ENCODE results near the gene EID2B. TPM values are rescaled to one million over a fixed set of nuclear protein-coding genes. Genes with fewer than 3 reads are reported as not detected.

EID2B gene
- total and polyA plus RNA-seq, 2 donors, result 5.3 to 6.9 TPM

- H3K27ac ChIP-seq (ENCODE audit: low read depth), result no peak overlapping the region
- 57% methylated on average over 5 of the region's 5 CpGs for WGBS
- H3K36me3 ChIP-seq (ENCODE audit: insufficient read depth), result no peaks in the 10 kb centered on the region
- H3K4me1 ChIP-seq (ENCODE audit: insufficient read depth), result peaks cover 2% of the 10 kb centered on the region
- H3K4me3 ChIP-seq (ENCODE audit: low read depth, low read length), result no peak overlapping the region
- DNase-seq (ENCODE audit: extremely low spot score), result no peak
Observed at GRCh38 chr19:39518458-39518857, 14.2 kb downstream of the EID2B start.

- DNase-seq (ENCODE audit: extremely low spot score), result no peak
- no peaks in the 10 kb centered on the region for H3K36me3 ChIP-seq (ENCODE audit: insufficient read depth)
- no peak overlapping the region for H3K4me3 ChIP-seq (ENCODE audit: low read depth, low read length)
- peaks cover 2% of the 10 kb centered on the region for H3K4me1 ChIP-seq (ENCODE audit: insufficient read depth)
- no peak overlapping the region for H3K27ac ChIP-seq (ENCODE audit: low read depth)
- WGBS, result 60% methylated on average over 3 of the region's 3 CpGs
Observed at GRCh38 chr19:39517432-39517831, 15.2 kb downstream of the EID2B start.

- Histone ChIP-seq H3K36me3 (ENCODE audit: insufficient read depth) (no peaks in the 10 kb centered on the region), H3K27ac (ENCODE audit: low read depth) (no peak overlapping the region), H3K4me1 (ENCODE audit: insufficient read depth) (peaks cover 2% of the 10 kb centered on the region), H3K4me3 (ENCODE audit: low read depth, low read length) (no peak overlapping the region)
- no peak for DNase-seq (ENCODE audit: extremely low spot score)
- 42% methylated on average over 6 of the region's 6 CpGs for WGBS
Observed at GRCh38 chr19:39516270-39516669, 16.4 kb downstream of the EID2B start.

DNA sequence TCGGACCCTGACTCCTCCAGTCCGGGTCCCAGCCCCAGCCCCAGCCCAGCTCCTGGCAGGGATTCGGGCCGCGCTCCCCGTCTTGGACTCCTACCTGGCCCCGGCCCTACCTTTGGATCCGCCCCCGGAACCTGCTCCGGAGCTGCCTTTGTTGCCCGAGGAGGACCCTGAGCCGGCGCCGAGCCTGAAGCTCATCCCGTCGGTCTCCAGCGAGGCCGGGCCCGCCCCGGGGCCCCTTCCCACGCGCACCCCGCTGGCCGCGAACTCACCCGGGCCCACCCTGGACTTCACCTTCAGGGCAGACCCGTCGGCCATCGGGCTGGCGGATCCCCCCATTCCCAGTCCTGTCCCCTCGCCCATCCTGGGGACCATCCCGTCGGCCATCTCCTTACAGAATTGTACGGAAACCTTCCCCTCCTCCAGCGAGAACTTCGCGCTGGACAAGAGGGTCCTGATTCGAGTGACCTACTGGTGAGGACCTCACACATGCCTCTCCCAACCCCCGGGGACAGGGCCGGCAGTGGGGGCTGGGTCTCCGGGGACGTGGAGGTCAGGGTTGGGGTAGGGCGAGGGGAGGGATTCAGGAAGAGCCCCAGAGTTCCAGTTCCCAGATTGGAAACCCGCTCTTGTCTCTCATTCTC, 17.0 kb downstream of the EID2B start:
- H3K36me3 ChIP-seq (ENCODE audit: insufficient read depth), result no peaks in the 10 kb centered on the region
- peaks cover 2% of the 10 kb centered on the region for H3K4me1 ChIP-seq (ENCODE audit: insufficient read depth)
- peak overlapping the region; percentile 12 for H3K4me3 ChIP-seq (ENCODE audit: low read depth, low read length)
- no peak for DNase-seq (ENCODE audit: extremely low spot score)
- 1% methylated on average over 44 of the region's 44 CpGs for WGBS
- no peak overlapping the region for H3K27ac ChIP-seq (ENCODE audit: low read depth)

GRCh38 chr19:39514840-39515550, 17.7 kb downstream of the EID2B start, which contains the start of gene SELENOV:
Gene SELENOV (plus strand): TSS chr19:39515139. CDS start chr19:39515213, 74 bp downstream.
- Histone ChIP-seq H3K4me1 (ENCODE audit: insufficient read depth) (peaks cover 2% of the 10 kb centered on the region), H3K36me3 (ENCODE audit: insufficient read depth) (no peaks in the 10 kb centered on the region), H3K27ac (ENCODE audit: low read depth) (no peak within 1 kb of the TSS), H3K4me3 (ENCODE audit: low read depth, low read length) (peak within 1 kb of the TSS; percentile 12)
- under 1% methylated on average over 56 of the region's 56 CpGs for WGBS
- no peak for DNase-seq (ENCODE audit: extremely low spot score)

DNA sequence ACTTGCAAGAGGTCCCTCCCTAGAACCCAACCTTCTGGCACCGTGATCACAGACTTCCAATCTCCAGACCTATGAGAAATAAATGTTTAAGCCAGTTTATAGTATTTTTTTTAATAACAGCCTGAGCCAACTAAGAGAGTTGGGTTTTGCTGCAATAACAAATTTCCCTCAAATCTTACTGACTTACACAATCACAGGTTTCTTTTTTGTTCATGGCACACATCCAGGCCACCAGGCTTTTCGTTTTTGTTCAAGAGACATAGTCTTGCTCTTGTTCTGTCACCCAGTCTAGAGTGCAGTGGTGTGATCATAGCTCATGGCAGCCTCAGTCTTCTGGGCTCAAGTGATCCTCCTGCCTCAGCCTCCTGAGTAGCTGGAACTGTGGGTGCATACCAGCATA, 19.7 kb downstream of the EID2B start:
- Histone ChIP-seq H3K36me3 (ENCODE audit: insufficient read depth) (no peaks in the 10 kb centered on the region), H3K4me3 (ENCODE audit: low read depth, low read length) (no peak overlapping the region), H3K4me1 (ENCODE audit: insufficient read depth) (peaks cover 2% of the 10 kb centered on the region), H3K27ac (ENCODE audit: low read depth) (no peak overlapping the region)
- WGBS, result 57% methylated on average over 2 of the region's 2 CpGs
- no peak for DNase-seq (ENCODE audit: extremely low spot score)

- Histone ChIP-seq H3K36me3 (ENCODE audit: insufficient read depth) (no peaks in the 10 kb centered on the region), H3K27ac (ENCODE audit: low read depth) (no peak overlapping the region), H3K4me1 (ENCODE audit: insufficient read depth) (no peaks in the 10 kb centered on the region), H3K4me3 (ENCODE audit: low read depth, low read length) (no peak overlapping the region)
- DNase-seq (ENCODE audit: extremely low spot score), result no peak
- 59% methylated on average over 2 of the region's 2 CpGs for WGBS
Observed at GRCh38 chr19:39509233-39509632, 23.4 kb downstream of the EID2B start.

DNA sequence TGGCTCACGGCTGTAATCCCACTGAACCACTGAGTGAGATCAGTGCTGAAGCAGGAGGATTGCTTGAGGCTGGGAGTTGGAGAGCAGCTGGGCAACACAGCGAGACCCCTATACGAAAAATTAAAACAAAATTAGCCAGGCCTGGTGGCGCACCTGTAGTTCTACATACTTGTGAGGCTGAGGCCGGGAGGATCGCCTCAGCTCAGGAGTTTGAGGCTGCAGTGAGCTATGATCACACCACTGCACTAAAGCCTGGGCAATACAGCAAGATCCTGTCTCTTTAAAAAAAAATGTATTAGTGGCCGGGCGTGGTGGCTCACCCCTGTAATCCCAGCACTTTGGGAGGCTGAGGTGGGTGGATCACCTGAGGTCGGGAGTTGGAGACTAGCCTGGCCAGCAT, 24.0 kb downstream of the EID2B start:
- H3K36me3 ChIP-seq (ENCODE audit: insufficient read depth), result no peaks in the 10 kb centered on the region
- DNase-seq (ENCODE audit: extremely low spot score), result no peak
- H3K4me3 ChIP-seq (ENCODE audit: low read depth, low read length), result no peak overlapping the region
- no peaks in the 10 kb centered on the region for H3K4me1 ChIP-seq (ENCODE audit: insufficient read depth)
- WGBS, result 89% methylated on average over 9 of the region's 9 CpGs
- H3K27ac ChIP-seq (ENCODE audit: low read depth), result no peak overlapping the region

DNA sequence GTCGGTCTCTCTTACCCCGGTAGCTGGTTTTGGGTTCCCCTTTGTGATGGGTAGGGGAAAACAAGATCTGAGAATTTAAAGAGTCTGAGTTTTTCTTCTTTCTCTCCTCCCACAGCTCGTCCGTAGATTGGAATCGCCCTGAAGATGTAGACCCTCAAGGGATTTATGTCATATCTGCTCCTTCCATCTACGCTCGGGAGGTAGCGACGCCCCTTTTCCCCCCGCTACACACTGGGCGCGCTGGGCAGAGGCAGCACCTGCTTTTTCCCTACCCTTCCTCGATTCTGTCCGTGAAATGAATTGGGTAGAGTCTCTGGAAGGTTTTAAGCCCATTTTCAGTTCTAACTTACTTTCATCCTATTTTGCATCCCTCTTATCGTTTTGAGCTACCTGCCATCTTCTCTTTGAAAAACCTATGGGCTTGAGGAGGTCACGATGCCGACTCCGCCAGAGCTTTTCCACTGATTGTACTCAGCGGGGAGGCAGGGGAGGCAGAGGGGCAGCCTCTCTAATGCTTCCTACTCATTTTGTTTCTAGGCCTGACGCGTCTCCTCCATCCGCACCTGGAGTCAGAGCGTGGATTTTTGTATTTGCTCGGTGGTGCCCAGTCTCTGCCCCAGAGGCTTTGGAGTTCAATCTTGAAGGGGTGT, 24.8 kb downstream of the EID2B start:
- Histone ChIP-seq H3K27ac (ENCODE audit: low read depth) (no peak overlapping the region), H3K4me3 (ENCODE audit: low read depth, low read length) (no peak overlapping the region), H3K4me1 (ENCODE audit: insufficient read depth) (no peaks in the 10 kb centered on the region), H3K36me3 (ENCODE audit: insufficient read depth) (no peaks in the 10 kb centered on the region)
- 33% methylated on average over 24 of the region's 24 CpGs for WGBS
- DNase-seq (ENCODE audit: extremely low spot score), result no peak

GRCh38 chr19:39506944-39507714, 25.5 kb downstream of the EID2B start:
- H3K36me3 ChIP-seq (ENCODE audit: insufficient read depth), result no peaks in the 10 kb centered on the region
- H3K27ac ChIP-seq (ENCODE audit: low read depth), result no peak overlapping the region
- WGBS, result 2% methylated on average over 96 of the region's 96 CpGs
- peak overlapping the region; percentile 39 for H3K4me3 ChIP-seq (ENCODE audit: low read depth, low read length)
- H3K4me1 ChIP-seq (ENCODE audit: insufficient read depth), result no peaks in the 10 kb centered on the region
- no peak for DNase-seq (ENCODE audit: extremely low spot score)

GRCh38 chr19:39506598-39506943, 26.1 kb downstream of the EID2B start:
- H3K4me3 ChIP-seq (ENCODE audit: low read depth, low read length), result no peak overlapping the region
- 55% methylated on average over 7 of the region's 7 CpGs for WGBS
- no peaks in the 10 kb centered on the region for H3K4me1 ChIP-seq (ENCODE audit: insufficient read depth)
- DNase-seq (ENCODE audit: extremely low spot score), result no peak
- no peak overlapping the region for H3K27ac ChIP-seq (ENCODE audit: low read depth)
- no peaks in the 10 kb centered on the region for H3K36me3 ChIP-seq (ENCODE audit: insufficient read depth)

DNA sequence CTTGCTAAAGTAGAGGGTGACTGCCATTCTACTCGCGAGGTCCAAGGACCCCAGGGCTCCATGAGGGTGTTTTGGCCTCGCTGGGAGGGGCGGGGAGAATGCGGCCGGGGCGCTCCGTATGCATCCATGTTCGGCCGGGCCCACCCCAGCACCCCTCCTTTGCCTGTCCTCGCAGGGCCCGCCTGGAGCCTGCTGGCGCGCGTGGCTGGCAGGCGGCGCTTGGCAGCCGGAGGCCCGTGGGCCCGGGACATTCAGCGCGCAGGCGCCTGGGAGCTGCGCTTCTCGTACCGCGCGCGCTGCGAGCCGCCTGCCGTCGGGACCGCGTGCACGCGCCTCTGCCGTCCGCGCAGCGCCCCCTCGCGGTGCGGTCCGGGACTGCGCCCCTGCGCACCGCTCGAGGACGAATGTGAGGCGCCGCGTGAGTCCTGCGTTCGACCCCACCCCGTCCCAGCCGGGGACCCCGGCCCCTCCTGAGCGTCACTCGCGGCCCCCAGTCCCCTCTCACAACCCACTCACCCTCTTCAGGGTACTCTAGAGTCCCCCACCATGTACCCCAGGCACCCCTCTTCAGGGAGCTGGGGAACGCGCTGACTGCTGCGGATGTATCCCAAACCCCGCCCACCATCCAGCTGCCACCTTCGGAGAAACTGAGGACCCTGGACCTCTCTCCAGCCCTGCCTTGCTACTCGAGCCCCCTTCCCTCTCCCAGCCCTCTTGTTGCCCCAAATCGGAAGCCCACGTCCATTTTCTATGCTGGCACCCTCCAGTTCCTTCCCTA, 29.8 kb downstream of the EID2B start:
- no peak for DNase-seq (ENCODE audit: extremely low spot score)
- no peaks in the 10 kb centered on the region for H3K4me1 ChIP-seq (ENCODE audit: insufficient read depth)
- no peak overlapping the region for H3K4me3 ChIP-seq (ENCODE audit: low read depth, low read length)
- WGBS, result 12% methylated on average over 69 of the region's 69 CpGs
- H3K36me3 ChIP-seq (ENCODE audit: insufficient read depth), result no peaks in the 10 kb centered on the region
- no peak overlapping the region for H3K27ac ChIP-seq (ENCODE audit: low read depth)

- DNase-seq (ENCODE audit: extremely low spot score), result no peak
- Histone ChIP-seq H3K4me3 (ENCODE audit: low read depth, low read length) (no peak overlapping the region), H3K4me1 (ENCODE audit: insufficient read depth) (no peaks in the 10 kb centered on the region), H3K27ac (ENCODE audit: low read depth) (no peak overlapping the region), H3K36me3 (ENCODE audit: insufficient read depth) (no peaks in the 10 kb centered on the region)
- 76% methylated on average over 5 of the region's 5 CpGs for WGBS
Observed at GRCh38 chr19:39501340-39501739, 31.3 kb downstream of the EID2B start.

Data from urinary bladder (tissue), 4 donors.